ENCODE measurements around the gene GLI1.

Gene GLI1

DNA sequence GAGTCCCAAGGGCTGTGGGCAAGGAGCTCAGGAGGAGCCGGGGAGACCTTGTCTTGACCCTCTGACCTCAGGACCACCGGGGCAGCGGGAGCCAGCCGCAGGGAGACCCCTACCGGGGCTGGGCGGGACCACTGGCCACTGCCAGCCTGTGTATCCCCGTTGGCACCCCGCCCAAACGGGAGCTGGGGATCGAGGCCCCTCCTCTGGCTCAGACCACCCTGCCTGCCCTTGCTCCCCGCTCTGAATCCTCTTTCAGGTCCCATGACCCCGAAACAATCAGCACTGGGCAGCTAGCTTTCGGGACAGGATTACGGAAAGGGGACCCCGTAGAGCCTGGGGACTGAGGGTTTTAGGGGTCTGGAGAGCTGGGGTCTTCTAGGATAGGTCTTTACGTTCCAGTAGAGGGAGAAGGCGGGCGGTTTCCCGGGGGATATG is 1.3 kb downstream of the GLI1 start:
- DNase-seq (ENCODE audit: low read depth in 4 of 4, low spot score in 1 of 4): no peak

DNA sequence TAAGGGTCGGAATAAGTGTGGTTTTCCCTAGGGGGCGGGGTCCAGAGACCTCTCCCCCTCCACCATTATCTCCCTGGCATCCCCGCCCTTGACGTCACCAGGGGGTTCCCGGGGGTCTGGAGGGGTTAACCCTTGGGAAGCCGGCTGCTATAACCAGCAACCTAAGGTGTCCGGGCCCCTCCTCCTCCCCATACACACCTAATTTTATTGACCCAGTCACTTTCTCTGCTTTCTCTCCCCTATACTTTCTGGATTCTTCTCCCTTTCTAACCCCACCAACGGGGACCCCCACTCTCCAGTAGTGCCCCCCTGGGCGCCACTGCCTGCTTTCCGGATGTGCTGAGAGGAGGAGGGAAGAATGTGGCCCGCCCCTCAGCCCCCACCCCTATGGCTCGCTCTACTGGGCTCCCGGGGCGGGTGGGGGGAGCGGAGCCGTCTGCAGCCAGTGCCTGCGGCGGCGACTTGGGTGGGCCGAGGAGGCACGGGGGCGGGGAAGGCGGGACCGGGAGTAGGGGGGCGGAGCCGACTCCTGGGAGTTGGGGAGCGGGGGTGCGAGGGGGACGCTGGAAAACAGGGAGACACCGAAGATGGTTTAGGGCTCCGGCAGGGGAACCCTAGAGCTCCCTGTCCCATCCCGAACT is 1.8 kb downstream of the GLI1 start:
- DNase-seq (ENCODE audit: low read depth in 4 of 4, low spot score in 1 of 4): no peak

GRCh38 chr12:57461917-57462250 is 2.3 kb downstream of the GLI1 start:
- DNase-seq (ENCODE audit: low read depth in 4 of 4, low spot score in 1 of 4): no peak

GRCh38 chr12:57462251-57462911 is 2.8 kb downstream of the GLI1 start:
- peak; percentile 79 to 86 (median 84) for DNase-seq (ENCODE audit: low read depth in 4 of 4, low spot score in 1 of 4)

DNA sequence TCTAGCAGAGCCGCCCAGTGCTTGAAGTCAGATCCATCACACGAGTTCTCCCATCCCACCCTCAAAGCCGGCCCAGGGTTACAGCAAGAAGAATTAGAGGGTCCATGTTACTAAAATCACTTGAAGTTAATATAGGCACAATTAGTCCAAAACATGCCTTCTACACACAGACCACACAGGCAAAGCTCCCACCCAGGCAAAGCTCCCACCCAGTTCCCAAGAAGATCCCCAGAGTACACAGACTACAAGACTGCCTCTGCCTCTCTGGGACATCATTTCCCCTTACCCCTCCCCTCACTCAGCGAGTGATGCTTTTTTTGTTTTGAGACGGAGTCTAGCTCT is 3.3 kb downstream of the GLI1 start:
- no peak for DNase-seq (ENCODE audit: low read depth in 4 of 4, low spot score in 1 of 4)

DNA sequence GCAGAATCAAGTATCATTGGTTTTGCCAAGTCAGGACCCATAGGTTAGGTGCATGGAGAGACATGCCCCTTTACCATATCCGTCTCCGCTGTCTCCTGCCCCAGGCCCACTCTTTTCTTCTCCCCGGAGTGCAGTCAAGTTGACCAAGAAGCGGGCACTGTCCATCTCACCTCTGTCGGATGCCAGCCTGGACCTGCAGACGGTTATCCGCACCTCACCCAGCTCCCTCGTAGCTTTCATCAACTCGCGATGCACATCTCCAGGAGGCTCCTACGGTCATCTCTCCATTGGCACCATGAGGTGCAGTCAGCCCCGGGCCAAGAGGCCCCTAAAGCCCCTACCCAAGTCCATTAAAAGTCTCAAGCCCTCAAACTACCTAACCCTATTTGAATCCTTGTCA is 5.0 kb downstream of the GLI1 start:
- no peak for DNase-seq (ENCODE audit: low read depth in 4 of 4, low spot score in 1 of 4)

DNA sequence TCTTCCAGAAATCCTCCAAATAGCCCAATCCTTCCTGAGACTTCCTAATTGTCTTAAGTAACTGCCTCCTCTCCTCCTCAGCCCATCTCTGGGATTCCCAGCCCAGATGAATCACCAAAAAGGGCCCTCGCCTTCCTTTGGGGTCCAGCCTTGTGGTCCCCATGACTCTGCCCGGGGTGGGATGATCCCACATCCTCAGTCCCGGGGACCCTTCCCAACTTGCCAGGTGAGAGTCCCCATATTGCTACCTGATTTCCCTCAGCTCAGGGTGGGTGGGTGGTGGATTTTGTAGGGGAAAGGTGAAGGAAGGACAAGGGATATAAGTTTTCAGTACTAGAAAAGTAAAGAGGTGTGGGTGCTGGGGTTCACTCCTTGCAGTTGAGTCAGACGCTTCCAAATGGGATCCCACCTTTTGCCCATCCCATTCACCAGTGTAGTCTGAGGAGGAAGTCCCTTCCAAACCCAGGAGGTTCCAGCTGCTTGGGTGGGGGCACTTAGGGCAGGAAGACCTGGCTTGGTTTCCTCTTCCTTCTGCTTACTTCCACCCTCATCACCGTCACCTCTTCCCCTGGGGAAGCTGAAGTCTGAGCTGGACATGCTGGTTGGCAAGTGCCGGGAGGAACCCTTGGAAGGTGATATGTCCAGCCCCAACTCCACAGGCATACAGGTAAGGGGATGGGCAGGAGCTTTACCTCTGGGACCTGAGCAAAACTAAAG is 5.6 kb downstream of the GLI1 start:
- no peak for DNase-seq (ENCODE audit: low read depth in 4 of 4, low spot score in 1 of 4)

DNA sequence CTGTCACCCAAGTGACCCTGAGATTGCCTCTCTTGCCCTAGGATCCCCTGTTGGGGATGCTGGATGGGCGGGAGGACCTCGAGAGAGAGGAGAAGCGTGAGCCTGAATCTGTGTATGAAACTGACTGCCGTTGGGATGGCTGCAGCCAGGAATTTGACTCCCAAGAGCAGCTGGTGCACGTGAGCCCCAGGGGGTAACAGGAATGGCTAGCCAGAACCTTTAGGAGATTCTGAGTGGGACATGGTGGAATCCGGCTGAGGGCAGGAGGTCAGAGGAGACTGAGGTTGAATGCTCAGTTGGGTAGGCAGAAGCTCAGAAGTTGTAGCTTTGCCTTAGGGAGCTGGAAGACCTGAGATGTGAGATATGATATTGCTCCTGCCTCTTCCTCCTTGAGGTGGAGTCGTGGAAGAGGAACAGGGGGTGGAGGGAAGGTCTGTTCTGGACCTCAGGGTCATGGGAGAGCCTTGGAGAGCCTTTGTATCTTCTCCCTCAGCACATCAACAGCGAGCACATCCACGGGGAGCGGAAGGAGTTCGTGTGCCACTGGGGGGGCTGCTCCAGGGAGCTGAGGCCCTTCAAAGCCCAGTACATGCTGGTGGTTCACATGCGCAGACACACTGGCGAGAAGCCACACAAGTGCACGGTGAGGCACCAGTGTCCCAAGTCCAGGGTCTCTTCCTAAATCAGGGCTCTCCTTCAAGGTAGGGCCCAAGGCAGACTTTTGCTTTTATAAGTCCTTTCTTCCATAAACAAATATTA is 6.3 kb downstream of the GLI1 start:
- no peak for DNase-seq (ENCODE audit: low read depth in 4 of 4, low spot score in 1 of 4)

GRCh38 chr12:57467212-57467874 is 7.8 kb downstream of the GLI1 start:
- no peak for DNase-seq (ENCODE audit: low read depth in 4 of 4, low spot score in 1 of 4)

- no peak for DNase-seq (ENCODE audit: low read depth in 4 of 4, low spot score in 1 of 4)
These were observed 8.3 kb downstream of the GLI1 start for GRCh38 chr12:57467915-57468314.

DNA sequence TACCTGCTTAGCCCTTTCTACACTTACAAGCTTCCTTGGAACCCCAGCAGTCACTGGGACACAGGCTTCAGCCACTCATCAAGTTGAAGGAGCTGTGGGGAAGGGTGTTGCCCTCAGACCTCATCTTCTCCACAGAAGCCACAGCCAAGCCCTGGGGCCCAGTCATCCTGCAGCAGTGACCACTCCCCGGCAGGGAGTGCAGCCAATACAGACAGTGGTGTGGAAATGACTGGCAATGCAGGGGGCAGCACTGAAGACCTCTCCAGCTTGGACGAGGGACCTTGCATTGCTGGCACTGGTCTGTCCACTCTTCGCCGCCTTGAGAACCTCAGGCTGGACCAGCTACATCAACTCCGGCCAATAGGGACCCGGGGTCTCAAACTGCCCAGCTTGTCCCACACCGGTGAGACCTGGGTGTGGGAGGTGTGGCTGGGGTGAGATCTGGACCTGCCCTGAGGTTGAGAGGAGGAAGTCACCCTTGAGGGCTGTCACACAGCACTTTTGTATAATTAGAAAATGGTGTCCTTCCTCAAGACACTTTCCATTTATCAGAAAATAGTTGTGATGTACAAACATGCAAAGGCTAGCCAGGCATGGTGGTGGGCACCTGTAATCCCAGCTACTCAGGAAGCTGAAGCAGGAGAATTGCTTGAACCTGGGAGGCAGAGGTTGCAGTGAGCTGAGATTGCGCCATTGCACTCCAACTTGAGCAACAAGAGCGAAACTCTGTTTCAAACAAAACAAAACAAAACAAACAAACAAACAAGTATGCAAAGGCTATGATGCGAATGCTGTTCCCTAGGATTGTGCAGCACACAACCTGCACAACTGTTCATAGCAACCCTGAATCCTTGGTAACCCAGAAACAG is 9.9 kb downstream of the GLI1 start:
- DNase-seq (ENCODE audit: low read depth in 4 of 4, low spot score in 1 of 4): no peak

DNA sequence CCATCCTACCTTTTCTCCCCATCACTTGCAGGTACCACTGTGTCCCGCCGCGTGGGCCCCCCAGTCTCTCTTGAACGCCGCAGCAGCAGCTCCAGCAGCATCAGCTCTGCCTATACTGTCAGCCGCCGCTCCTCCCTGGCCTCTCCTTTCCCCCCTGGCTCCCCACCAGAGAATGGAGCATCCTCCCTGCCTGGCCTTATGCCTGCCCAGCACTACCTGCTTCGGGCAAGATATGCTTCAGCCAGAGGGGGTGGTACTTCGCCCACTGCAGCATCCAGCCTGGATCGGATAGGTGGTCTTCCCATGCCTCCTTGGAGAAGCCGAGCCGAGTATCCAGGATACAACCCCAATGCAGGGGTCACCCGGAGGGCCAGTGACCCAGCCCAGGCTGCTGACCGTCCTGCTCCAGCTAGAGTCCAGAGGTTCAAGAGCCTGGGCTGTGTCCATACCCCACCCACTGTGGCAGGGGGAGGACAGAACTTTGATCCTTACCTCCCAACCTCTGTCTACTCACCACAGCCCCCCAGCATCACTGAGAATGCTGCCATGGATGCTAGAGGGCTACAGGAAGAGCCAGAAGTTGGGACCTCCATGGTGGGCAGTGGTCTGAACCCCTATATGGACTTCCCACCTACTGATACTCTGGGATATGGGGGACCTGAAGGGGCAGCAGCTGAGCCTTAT is 10.8 kb downstream of the GLI1 start:
- no peak for DNase-seq (ENCODE audit: low read depth in 4 of 4, low spot score in 1 of 4)

- no peak for DNase-seq (ENCODE audit: low read depth in 4 of 4, low spot score in 1 of 4)
These were observed 11.5 kb downstream of the GLI1 start for GRCh38 chr12:57470970-57471656.

DNA sequence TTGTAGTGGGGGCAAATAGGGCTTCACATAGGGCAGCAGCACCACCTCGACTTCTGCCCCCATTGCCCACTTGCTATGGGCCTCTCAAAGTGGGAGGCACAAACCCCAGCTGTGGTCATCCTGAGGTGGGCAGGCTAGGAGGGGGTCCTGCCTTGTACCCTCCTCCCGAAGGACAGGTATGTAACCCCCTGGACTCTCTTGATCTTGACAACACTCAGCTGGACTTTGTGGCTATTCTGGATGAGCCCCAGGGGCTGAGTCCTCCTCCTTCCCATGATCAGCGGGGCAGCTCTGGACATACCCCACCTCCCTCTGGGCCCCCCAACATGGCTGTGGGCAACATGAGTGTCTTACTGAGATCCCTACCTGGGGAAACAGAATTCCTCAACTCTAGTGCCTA is 12.1 kb downstream of the GLI1 start:
- no peak for DNase-seq (ENCODE audit: low read depth in 4 of 4, low spot score in 1 of 4)

- DNase-seq (ENCODE audit: low read depth in 4 of 4, low spot score in 1 of 4): no peak
These were observed 12.8 kb downstream of the GLI1 start for GRCh38 chr12:57472391-57472790.

GRCh38 chr12:57473392-57473791 is 13.8 kb downstream of the GLI1 start:
- no peak for DNase-seq (ENCODE audit: low read depth in 4 of 4, low spot score in 1 of 4)

DNA sequence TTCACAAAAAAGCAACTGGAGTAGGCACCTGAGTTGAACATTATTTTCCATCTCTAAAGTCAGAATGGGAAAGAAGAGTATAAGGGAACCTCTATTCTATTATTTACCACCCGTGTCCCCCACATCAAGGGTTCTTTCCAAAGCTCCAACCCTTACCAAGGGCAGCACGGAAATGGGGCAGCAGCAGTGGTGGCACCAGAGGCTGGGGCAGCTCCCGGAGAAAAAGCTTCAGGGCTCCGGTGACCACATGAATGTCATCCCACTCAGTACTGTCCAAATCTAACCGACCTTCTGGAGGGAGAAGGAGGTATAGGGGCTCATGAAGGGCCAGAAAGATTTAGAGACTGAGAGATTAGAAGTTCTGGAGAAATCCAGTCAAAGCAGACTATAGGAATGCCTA is 14.3 kb downstream of the GLI1 start:
- DNase-seq (ENCODE audit: low read depth in 4 of 4, low spot score in 1 of 4): no peak

DNA sequence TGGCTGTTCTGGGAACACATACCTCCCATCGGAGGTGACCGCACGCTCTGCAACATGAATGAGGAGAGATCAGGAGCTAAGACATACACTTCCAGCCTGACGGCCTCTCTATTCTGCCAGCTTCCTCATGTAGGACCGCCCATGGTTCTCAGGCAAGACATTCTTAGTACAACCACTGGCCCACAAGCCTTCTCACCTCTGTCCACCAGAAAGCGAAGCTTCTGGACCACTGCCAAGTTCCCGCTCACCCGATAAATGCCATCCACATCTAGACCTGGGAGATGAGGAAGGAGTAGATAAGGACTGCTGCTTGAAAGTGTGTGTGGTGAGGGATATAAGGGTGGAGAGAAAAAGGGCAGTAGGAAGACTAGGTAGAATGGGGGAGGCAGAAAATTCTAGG is 14.8 kb downstream of the GLI1 start:
- DNase-seq (ENCODE audit: low read depth in 4 of 4, low spot score in 1 of 4): no peak

DNA sequence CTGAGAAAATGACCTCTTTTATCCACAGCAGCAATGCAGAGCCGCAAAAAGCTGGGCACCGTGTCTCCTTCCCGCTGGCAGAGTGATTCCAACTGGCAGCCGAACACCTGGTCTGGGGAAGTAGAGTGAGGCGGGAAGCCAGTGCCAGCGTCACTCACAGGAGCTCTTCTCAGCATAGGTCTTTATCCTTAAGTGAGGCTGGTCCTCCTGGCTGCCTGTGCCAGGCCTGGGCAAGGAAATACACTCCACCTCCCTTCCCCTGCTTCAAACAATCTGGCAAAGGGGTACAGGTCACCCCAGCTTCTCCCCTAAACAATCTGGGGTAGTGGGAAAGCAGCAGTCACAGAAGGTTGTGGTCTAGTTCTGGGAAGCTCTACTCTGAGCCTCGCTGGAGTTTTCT is 15.3 kb downstream of the GLI1 start:
- DNase-seq (ENCODE audit: low read depth in 4 of 4, low spot score in 1 of 4): no peak
